HG02678 (cell line): Measurements from ENCODE around the gene PIK3C2G.
A peak's percentile ranks its signal among the peaks of the same experiment; 100 is the strongest.

ENCODE experiments used
- ATAC-seq: cut with Tn5 transposase; IDR thresholded peaks from one replicate; pipeline ENCODE4 v1.9.1; 2021; ENCODE audit warnings: mild to moderate bottlenecking, moderate library complexity; ENCODE audit not compliant: unreplicated experiment

Gene PIK3C2G

DNA sequence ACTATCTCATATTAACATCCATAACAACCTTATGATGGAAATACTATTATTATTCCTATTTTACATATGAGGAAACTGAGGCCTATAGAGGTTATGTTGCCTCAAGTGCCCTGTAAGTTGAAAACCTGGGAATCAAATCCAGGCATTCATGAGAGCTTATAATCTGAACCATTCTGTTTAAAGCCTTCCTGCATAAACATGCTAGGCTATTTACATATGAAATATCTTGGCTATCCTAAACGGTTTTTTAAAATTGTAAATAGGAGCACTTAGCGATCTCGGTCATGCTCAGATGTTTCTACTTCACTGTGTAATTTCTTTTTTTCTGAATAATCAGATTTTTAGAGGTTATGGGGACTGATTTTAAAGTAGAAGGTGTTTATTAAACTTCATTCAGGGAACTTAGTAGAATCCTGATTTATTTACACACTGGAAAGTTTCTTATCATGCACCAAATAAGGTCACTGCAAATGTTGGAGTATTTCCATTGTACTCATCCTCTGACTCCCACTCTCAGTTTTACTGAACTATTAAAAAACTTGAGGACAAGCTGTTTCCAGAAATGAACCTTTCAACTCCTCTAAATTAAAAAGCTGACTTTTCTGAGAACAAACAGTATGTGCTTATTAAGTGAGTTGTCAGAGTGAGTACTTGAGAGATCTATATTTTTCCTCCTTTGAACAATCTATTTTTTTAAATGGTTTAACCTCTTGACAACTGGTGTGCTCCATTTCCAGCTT, 141.7 kb downstream of the PIK3C2G start:
- ATAC-seq: no peak

DNA sequence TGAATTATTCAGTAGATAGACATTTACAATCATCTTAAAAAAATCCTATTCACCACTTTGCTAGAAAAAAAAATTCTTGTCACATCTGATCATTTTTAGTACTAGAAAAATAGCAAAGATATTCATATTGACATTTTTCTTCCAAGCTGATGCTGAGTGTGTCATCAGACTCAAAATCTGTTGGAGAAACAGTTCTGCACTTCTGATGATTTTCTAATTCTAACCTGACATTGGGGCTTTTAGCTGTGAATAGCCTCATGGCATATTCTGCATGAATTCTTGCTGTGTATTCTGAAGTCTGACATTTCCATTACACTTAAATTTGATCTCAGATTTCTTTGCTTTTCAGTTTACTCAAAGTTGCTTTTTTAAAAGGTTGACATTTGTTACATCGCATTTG, 150.1 kb downstream of the PIK3C2G start:
- no peak for ATAC-seq

DNA sequence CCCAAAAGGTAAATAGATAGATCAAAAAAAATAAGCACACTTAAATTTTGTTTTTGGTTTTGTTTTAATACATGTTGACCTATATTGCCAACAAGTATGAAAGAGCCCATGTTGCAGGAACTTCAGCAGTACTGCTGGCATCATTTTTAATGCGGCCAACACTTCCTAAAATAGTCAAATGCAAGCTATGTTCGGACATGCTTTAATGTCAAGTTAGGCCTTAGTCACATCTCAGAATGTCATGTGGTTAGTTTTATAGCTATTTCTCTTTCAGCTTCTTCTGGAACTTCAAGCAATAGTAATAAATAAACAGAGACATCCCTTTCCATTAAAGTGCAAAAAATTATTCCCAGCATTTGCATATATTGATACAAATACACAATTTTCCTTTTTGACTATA, 153.4 kb downstream of the PIK3C2G start:
- ATAC-seq: no peak

DNA sequence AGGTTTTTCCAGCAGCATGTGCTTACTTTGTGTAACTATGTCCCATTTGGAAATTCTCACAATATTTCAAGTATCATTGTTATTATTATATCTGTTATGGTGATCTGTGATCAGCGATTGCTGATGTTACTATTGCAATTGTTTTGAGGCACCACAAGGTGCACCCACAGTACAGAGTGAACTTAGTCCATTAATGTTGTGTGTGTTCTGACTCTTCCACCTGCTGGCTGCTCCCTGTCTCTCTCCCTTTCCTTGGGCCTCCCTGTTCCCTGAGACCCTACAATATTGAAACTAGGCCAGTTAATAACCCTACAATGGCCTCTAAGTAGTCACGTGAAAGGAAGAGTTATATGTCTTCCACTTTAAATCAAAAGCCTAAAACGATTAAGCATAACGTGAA, 153.9 kb downstream of the PIK3C2G start:
- no peak for ATAC-seq

DNA sequence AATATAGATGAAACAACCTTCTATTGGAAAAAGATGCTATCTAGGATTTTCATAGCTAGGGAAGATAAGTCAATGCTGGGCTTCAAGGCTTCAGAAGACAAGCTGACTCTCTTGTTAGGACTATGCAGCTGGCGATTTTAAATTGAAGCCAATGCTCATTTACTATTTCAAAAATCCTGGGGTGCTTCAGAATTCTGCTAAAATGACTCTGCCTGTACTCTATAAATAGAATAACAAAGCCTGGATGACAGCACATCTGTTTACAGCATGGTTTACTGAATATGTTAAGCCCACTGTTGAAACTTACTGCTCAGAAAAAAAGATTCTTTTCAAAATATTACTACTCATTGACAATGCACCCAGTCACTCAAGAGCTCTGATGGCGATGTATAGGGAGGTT, 155.1 kb downstream of the PIK3C2G start:
- no peak for ATAC-seq

DNA sequence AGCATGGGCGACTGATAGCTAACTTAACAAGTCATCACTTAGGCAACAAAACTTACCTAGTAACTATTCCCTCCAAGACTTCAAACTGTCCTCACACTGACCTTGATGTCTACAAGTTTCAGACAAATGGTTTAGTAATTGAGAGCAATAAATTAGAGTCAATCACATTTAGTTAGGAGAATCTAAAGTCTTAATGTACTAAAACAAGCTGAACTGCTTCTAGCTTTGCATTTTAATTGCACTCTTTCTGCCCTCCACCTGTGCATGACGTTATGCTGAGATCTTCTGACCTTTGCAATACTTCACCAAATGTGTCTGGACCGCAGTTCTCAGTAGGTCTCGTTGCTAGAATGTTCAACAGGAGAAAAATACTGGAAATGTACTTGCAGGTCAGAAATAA, 158.0 kb downstream of the PIK3C2G start:
- no peak for ATAC-seq

DNA sequence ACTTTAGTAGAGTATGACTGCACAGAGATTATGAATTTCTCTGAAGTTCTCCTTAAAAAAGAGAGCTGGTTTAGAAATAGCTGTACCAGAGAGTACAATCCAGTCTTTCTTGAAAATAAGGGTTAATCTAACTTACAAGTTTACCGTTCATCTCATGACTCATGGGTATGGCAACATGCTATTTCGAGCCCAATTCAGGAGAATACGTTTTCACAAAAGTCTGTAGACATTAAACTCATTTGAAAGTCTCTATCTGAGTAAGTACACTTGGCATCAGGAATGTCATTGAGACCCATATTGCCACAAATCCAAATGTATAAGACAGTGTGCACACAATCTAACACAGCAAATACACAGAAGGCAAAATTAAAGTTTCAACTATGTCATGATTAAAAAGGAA, 160.5 kb downstream of the PIK3C2G start:
- no peak for ATAC-seq

DNA sequence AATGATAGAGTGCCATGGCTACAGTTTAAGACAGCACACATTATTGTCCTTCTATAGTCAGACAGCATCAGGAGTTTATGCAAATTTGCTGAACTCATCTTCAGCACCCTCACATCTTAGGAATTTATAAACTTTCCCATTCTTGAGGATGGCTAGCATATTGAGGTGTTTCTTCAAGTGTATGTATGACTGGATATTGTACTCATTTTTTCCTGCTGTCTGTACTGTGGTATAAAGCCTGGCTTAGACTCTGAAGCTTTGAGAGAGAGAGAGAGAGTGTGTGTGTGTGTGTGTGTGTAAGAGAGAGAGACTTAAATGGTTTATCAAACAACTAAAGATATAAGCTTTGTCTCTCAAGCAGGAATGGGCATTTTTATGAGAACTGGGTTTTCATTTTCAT, 161.6 kb downstream of the PIK3C2G start:
- no peak for ATAC-seq

DNA sequence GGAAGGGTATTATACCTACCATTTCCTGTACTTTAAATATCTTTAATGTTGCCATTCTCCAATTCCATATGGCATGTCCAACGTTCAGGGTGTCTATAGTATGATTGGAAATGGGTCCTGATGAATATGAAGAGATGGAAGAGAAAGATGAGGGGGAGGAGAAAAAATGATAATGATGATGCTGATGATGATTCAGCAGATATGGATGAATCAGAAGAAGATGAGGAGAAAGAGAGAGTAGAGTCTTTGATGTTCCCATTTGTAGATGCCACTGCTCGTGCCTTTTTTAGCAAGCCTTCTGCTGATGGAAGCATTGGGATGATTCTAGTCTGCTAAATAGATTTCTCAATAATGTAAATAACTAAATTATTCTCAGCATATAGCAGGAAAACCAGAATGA, 163.5 kb downstream of the PIK3C2G start:
- ATAC-seq: no peak

DNA sequence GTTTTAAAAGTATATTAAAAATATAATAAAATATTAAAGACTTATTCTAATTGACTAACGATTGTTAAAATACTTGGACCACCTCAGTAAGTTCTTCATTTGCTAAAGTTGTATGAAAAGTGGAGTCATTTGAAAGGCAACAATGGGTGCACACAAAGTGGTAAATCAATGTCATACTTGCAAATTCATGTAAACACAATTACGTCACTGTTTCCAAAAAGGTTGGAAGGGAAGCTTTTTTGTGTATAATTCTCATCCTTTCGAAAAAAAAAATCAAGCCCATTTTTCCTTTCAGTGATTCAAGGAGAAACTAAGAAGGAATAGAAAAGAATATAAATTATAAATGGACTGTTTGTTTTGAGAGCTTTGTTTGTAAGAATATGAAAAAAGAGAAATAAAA, 166.2 kb downstream of the PIK3C2G start:
- ATAC-seq: no peak

DNA sequence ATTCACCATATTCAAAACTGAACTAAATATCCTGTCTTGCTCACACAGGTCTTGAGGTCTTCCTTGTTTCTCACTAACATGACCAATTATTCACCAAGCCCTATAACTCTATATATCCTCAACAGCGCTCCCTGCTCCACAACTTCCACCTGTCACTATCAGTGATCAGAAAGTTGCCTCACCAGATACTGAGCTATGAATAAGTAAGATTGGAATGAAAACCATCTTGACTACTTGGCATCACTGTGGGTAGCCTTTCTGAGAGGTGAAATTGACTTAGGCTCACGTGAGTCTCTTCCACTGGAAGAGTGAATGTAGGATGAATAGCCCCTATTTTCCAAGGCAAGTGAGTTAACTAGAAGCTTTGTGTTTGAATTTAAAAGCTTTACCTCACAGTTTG, 167.1 kb downstream of the PIK3C2G start:
- ATAC-seq: no peak

DNA sequence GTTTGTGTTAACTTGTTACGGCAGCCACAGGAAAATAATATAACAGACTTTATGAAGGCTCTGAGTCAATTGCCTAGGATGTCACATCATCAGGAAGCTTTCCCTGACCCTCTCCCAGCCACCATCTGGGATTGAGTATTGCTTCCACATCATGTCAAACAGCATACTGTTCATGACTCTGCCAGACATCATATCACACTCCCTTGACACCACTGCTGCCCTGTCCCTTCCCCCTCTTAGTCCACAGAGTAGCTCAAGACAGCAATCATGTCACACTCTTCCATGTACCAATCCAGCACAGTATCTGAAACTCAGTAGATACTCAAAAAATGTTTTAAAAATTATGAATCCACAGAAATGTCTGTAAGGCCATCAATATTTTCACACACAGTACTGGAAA, 168.0 kb downstream of the PIK3C2G start:
- ATAC-seq: no peak

DNA sequence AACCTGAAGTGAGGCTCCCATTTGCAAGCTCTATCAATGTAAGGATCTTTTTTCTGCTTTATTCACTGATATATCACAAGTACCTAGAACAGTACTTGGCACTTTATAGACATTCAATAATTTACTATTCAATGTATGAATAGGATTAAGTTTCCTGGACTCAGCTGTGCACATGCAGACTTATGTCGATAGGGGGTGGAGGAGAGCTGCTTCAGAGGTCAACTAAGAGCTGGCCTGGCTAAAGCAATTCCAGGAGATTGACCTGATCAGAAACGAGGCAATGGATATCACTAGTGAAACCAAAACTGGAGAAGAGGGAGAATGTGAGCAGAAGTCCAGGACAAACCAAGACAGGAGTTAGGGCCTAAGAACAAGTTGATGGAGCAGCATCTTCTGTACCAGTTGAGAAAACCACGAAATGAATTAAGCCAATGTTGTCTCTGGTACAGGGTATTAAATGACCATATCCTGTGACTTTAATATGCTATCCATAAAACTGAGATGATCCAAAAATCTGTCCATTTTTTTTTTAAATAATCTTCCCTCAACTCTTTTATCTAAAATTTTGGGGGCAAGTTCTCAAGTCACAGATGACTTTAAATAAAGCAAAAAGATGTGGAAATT, 169.2 kb downstream of the PIK3C2G start:
- ATAC-seq: peak; percentile 67

DNA sequence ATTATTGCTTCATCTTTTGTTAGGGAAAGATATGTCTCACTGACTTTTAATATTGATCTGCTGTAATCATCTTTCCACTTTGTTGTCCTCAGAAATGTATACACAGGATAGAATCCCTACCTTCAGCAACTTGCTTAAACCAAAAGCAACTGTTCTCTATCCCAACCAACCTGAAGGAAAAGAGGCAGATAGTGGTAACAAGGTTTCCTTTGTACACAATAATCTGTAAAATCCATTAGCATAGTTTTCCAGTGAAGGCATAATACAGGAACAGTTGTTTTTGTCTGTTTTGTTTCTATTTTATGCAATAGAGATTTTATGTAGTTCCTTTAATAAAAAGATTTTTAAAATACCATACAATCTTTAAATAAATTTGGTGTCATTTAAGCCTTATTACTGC, 170.5 kb downstream of the PIK3C2G start:
- ATAC-seq: no peak

DNA sequence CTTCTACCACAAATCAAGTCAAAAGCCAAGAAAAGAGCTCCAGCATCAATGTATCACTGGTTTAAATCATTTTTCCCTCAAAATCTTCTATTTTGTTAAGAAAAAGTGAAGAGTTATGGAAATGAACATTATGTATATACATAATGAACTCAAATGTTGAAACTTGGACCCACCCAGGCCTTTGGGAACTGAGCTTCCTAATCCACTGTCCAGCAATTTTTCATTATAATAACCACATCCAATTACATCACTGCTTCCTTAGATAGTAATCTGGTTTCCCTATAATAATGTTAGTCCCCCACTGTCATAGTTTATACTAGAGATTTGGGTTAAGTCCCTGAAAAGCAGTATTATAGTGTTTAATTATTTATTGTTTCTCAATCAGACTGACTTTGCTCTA, 170.9 kb downstream of the PIK3C2G start:
- no peak for ATAC-seq

DNA sequence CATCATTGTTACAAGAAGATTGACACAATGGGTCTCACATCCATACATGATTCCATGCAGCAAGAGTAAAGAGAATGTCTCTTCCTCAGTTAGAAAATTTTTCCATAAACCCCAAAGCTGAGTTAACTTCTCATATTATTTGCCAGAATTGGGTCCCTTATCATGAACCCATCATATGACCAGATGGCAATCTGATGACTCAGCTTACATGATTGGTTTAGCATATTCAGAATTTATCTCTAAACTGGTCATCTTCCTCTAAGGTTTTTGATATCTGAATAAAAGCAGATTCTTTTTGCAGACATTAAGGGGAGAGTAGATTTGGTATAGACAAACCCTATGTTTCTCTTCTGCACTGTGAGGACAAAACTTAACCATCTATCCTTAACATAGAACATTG, 174.9 kb downstream of the PIK3C2G start:
- no peak for ATAC-seq

DNA sequence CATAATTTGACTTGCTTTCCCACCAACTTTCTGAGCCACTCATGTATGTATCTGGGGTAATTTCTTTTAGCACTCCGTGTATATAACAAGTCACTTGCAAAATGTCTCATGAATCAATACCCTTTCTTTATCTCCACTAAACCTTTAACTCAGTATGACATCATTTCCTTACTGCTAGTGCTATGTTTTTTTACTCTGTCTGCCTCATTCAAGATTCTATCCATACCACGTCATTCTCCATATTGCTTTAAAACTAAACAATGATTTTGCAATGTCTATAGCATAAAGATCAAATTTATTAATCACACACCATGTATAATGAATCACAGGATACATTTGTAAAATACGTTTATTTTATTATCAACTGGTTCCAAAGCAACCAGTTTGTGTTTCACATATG, 178.2 kb downstream of the PIK3C2G start:
- no peak for ATAC-seq

DNA sequence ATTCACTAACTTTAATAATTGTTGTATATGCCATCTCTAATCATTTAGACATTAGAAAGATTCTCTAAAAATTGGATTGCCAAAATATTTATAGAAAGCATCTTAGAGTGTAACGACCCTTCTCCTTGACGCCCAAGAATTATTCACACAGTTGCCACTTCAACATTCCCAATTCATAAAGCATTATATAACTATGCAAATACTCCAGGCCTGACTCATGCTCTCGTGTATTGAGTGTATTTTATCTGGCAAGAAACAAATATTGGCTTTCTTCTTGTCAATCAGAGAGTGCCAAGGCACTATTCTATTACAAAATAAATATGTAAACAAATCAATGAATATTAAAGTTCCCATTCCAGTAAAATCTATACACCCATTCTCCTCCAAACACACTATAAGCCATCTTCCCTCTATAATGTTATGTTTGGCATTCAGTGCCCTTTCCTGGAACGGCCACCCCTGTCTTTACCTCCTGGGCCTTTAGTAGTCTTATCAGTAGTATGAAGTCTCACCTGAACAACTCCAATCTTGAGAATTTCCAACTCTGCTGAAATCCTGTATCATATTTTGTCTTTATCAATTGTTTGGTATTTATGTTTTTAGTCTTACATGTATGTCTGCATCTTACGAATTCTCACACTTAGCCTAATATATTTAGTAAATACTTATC, 182.6 kb downstream of the PIK3C2G start:
- no peak for ATAC-seq

DNA sequence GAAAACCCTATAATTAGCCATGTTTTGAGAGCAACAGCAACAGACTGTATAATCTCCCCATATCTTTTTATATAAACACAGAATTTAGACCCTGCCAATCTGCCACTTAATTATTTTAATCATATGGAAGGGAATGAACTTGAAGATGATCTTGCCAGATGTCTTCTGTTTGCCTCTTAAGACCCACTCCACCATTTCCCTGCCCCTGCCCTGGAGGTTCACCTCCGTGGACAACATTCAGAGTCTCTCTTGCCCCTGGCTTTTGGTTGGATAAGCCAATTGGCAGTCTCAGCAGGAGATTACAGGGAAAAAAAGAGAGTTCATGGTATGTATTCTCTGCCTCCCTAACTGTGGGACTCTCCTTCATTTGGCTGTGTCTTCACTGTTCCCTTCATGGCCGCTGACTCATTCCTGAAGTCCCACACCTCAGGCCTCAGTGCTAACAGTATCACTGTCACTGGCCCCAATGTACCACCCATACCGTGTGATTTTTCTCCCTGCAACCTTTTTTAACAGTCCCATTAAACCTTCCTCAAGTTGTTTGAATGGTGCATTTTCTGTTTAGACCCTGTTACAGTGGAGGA, 184.8 kb downstream of the PIK3C2G start:
- ATAC-seq: no peak

DNA sequence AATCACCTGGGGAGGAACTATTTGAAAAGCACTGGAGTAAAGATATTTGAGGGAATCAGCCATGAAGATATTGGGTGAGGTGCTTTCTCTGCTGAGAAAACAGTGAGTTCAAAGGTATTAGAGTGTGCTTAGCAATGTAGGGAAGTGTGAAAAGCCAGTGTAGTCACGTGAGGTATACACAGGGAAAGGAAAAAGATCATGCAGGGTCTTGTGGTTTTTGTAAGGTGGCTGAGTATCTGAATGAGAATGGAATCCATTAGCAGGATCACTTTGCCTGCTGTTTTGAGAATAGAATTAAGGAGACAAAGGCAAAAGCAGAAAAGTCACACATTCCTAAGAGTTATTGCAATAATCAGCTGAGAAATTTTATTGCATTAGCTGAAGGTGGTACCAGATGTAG, 193.0 kb downstream of the PIK3C2G start:
- no peak for ATAC-seq

DNA sequence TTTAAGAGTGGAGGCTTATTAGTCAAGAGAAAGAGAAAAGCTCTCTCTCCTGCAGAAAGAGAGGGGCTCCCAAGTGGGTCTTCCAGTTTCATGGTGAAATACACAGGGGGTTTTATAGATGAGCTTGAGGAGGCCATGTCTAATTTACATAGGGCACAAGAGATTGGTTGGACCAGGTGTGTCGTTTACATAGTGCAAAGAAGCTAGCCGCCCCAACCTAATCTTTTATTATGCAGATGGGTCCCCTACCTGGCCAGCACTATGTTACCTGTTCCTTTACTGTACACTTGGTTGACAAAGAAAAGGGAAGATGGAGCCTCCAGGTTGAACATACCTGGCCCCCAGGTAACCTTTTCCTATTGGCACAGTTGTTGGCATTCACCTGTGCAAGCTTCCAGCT, 195.0 kb downstream of the PIK3C2G start:
- no peak for ATAC-seq

DNA sequence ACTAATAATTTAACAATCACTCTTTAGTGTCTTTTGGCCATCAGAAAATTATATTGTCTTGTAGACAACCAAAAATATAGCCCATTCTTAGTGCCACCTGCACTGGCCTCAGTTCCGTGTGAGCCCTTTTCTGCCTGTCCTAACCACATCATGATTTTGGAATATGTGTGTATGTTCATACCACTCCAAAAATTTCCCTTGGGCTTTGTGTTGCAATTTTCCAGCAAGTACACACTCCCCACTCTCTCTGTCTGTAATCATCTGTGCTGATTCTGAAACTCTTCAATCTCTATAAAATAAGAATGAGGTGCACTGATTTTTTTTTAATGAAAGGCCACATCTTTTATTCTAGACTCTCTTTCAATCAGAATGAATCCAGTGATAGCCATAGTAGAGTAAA, 196.0 kb downstream of the PIK3C2G start:
- ATAC-seq: no peak
